Lung microvascular endothelial cell (primary cell): ENCODE measurements around the gene GGN. TPM values are rescaled to one million over a fixed set of nuclear protein-coding genes. Genes with fewer than 3 reads are reported as not detected.
"Not testable (repeated sequence)": the region's sequence is repeated elsewhere in the genome, so short reads cannot be mapped to it uniquely, and the experiment has no call there.

ENCODE experiments used
- DNase-seq, 2 donors: peaks; one replicate each; pipeline versions ENCODE4 v3.0.0 to v3.0.0-alpha.2; 2010; ENCODE audit warnings: low read depth in 2 of 2
- total RNA-seq: library from RNA; depleted of rRNA; stranded (reverse); fragments of >200 nt; gene quantifications from 2 replicates; pipeline ENCODE4 v1.2.1, GENCODE V29; 2014

The GGN gene
- 0.22 TPM in 1 of 2 replicates, not detected in the other for total RNA-seq

GRCh38 chr19:38387550-38388348 is at the start of gene GGN:
GGN (minus strand) TSS chr19:38388034; CDS start chr19:38387261, 773 bp downstream.
- DNase-seq, result peak; percentile 78 to 94

GRCh38 chr19:38437295-38437694 is 49.5 kb upstream of the GGN start:
- no peak for DNase-seq

DNA sequence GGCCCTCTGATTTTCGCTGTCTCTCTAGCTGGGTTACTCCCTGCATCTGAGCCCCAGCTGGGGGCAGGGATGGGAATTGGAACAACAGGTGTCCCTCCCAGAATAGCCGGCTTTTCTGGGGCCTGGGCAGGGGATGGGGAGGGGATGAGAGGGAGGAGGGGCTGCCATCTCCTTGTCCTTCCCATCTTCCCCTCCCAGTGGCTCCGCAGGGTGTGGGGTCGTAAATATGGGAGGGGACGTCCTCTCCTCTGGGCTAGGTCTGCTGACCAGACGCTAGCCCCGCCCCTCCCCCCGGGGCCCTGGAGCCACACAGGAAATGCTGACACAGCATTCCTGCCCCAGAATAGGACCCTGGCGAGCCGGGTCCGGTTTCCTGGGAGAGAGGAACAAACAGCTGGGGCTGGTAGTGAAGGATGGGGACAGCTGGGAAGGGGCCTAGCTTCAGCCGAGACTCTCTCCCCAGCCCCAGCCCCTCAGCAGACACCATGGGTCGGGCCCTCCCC is 46.8 kb upstream of the GGN start:
- no peak for DNase-seq

GRCh38 chr19:38433268-38433733 is 45.5 kb upstream of the GGN start, which contains the start of gene RYR1:
RYR1 (plus strand) TSS chr19:38433691; CDS start chr19:38433830, 139 bp downstream.
- no peak for DNase-seq

- no peak for DNase-seq
These were observed 43.1 kb upstream of the GGN start for GRCh38 chr19:38430931-38431330.

GRCh38 chr19:38429811-38430156 is 42.0 kb upstream of the GGN start:
- DNase-seq, result no peak

DNA sequence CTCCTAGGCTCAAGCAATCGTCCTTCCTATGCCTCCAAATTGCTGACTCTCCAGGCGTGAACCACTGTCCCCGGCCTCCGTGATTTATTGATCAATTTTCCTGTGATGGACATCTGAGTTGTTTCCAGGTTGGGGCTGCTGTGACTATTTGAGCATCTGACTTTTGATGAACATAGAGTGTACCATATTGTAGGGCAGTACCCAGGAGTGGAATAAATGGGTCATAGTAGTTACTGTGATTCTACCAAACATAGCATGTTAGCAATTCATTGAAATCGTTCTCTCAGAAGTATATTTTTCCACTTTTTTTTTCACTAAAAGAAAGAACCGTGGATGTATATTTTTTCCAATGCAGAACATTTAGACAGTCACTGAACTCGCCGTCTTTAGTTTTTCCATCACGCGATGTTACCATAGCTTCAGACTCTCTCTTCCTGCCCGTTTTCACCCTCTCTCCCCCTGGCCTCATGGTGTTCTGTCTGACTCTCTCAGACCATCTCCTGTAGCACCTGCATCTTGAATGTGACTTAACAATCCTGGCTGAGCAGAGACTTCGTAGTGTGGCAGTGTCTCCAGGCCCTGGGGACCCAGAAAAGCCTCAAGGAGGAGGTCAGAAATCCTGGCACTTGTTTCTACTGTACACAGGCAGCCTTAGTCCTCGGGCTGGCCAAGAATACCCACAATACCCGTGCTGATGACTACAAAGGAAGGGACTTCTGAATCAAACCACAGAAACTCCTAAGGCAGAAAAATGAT is 41.4 kb upstream of the GGN start:
- no peak for DNase-seq

DNA sequence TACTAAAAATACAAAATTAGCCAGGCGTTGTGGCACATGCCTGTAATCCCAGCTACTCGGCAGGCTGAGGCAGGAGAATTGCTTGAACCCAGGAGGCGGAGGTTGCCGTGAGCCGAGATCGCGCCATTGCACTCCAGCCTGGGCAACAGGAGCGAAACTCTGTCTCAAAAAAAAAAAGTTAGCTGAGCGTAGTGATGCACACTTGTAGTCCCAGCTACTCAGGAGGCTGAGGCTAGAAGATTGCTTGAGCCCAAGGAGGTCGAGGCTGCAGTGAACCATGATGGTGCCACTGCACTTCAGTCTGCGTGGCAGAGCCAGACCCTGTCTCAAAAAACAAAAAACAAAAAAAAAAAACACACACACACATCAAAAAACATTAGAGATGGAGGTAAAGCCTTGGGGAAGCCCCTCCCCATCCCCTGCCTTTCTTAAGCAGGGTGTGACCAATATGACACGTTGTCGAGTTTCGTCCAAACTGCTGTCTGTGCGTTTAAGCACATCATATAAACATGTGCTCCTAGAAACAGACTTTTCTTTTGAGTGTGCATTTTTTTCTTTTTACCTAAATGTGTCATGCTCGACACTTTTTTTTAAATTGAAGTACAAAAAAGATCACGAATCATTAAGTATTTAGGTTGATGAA is 39.3 kb upstream of the GGN start:
- not testable (repeated sequence) for DNase-seq

DNA sequence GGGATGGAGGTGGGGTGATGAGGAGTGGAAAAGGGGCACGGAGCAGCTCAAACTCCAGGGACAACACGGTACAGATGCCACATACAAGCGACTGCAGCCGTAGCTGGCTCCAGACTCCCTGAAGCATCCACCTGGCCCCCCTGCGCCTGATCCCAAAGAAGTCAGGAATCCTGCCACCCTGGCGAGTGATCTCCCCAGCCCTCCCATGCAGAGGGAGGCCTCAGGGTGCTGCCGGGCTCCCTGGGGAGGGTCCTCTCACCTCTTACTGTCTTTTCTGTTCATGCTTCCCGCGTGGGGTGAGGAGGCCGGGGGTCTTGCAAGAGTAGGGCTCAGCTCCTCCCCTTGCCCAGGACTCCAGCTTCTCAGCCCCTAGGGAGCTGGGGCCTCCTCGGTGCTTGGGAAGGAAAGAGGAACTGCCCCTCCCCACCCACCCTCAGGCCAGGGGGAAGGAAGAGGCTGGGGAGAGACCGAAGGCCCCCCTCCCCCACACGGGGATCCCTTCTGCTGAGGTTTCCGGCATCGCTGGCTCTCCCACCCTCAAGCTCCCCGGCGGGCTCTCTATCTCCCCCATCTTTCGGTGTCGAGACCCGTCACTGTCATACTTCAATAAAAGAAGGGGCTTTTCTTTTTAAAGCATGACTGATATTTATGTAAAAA is 38.1 kb upstream of the GGN start, which contains the start of gene RASGRP4:
Gene RASGRP4 (minus strand): TSS at position 410 of the 657 bp plus-strand sequence. CDS start 128 bp downstream, at position 282.
- DNase-seq, result no peak

DNA sequence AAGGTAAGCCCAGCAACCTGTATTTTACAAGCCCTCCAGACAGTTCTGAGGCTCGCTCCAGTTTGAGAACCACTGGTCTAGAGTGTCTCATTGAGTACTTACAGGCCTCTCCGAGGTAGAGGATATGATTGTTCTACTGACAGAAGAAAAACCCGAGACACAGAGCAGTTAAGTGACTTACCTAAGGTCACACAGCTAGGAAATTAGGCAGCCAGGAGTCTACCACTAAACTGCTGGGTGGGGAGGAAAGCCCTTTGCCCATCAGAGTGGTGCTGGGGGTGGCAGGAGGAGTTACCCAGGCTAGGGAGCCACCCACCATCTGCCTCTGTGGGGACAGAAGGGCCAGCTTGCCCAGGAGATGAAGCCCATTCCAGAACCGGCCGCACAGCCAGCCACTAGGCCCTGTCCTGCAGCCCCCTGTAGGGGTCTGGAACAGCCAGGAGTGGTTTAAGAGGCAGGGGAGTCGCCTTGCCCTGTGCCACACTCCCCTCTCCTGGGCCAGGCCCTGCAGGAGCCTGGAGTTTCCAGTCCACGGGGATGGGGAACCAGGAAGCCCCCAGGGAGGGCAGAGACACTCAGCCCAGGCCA is 37.5 kb upstream of the GGN start:
- no peak for DNase-seq

DNA sequence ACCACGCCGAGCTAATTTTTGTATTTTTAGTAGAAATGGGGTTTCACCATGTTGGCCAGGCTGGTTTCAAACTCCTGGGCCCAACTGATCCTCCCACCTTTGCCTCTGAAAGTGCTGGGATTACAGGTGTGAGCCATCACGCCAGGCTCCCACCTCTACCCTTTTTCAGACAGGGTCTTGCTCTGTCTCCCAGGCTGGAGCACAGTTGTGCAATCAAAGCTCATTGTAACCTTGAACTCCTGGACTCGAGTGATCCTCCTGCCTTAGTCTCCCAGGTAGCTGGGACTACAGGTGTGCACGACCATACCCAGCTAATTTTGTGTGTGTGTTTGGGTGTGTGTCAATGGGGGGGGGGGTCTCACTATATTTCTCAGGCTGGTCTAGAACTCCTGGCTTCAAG is 36.4 kb upstream of the GGN start:
- no peak for DNase-seq

- DNase-seq, result no peak
These were observed 34.6 kb upstream of the GGN start for GRCh38 chr19:38422438-38422837.

DNA sequence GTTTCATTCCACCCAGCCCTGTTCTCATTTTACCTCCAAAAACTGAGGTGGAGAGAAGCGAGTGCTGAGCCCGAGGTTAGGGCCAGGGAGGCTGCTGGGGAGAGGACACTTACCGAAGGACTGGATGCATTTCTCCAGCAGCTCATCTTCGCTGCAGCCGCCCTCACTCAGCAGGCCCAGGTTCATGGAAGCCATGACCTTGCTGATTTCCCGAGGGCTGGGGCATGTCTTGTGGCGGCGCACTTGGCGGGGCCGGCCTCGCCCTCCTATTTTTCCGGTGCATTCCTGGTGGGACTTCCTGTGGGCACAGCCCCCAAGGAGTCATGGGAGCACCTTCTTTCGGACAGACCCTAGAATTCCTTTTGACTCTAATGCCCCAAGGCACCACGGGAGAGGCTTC is 34.0 kb upstream of the GGN start:
- DNase-seq, result no peak

GRCh38 chr19:38420935-38421334 is 33.1 kb upstream of the GGN start:
- no peak for DNase-seq

DNA sequence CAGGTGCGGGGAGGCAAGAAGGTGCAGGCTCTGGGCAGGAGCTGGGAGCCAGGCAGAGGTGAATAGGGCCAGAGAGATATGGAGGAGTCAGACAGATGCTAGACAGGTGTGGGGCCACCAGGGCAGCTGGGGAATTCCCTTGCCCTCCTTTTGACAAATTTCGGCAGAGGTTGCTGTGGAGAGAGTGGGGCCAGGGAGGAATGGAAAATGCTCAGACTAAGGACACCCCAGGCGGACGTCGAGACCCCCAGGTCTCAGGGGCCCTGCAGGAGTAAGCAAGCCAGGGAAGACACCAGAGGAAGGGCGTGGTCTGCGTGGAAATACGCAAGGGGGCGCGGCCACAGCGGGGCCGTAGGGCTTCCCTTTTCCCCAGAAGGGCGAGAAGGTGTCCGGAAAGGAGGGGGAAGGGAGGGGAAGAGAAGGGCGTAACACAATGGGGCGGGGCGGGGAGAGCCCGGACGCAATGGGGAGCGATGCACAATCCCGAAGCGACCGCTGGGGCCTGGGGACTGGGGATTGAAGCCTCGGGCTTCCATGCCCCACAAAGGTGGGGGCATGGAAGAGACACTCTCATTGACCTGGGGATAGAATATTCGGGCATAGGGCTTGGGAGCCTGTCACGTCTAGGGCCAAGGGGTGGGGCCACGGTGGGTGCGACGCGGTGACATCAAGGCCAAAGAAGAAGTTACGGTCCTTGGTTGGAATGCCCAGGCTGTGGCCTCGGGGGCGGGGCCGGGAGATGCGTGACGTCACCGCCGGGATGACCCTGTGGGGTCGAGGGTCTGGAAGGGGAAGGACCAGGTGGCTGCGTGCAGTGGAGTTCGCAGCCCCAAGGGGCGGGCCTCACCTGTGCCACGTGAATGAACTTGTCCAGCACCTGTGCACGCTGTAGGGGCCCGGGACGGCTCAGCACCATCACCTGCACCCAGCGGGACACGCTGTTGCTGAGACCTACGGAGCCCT is 30.0 kb upstream of the GGN start:
- DNase-seq, result peak in 1 of 2 donors; percentile 32

- no peak for DNase-seq
These were observed 29.3 kb upstream of the GGN start for GRCh38 chr19:38417146-38417543.

DNA sequence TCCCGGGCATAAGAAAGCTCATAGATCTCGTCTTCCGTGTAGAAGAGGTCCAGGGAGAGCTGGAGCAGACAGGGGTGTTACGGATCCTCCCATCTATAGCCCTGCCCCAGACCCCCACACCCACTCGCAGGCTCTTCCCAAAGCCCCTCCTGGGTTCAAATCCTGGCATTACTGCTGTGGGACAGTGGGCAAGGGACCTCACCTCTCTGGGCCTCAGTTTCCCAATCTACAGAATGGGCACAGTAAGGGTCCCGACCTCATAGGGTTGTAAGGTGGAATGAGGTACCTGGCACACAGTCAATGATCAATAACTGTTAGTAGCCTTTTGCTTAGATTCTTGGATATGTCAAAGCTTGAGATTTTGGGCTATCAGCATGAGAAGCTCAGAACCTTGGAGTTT is 25.6 kb upstream of the GGN start:
- no peak for DNase-seq

DNA sequence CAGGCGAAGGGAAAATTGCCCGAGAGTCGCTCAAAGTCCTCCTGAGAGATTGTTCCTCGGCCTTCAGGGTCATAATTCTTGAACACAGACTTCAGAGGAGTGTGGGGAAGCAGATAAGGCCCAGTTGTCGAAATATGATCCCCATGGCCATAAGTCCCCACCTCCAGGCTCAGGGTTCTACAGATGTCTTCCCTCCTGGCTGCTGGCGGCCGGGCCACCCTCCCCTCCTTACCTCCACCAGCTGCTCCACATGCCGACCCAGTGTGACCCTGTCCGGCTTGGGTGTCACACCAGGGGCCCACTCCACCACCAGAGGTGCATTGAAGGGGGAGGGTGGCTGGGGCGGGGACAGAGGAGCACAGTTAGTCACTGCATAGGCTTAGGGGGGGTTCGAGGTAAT is 25.1 kb upstream of the GGN start:
- DNase-seq, result no peak

DNA sequence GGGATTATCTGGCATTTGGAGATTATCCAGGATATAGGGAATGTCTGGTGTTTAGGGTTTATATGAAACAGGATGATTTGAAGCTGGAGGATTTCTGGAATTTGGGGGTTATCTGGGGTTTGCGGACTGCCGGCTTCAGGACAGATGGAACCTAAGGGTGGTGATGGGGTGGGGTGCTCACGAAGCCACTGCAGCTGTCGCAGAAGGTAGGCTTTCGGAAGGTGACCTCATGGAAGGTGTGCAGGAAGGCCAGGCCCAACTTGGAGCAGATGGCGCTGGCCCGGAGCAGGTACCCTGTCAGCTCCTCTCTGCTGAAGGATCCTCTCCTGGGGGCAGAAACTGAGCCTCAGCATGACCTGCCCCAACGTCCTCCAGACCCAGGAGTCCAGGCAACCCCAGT is 24.7 kb upstream of the GGN start:
- DNase-seq, result no peak

- not testable (repeated sequence) for DNase-seq
These were observed 24.1 kb upstream of the GGN start for GRCh38 chr19:38411898-38412297.
